Neural progenitor cell (in vitro differentiated cells): ENCODE data around the gene BCAS3. TPM values are rescaled to one million over a fixed set of nuclear protein-coding genes. Genes with fewer than 3 reads are reported as not detected.

ENCODE experiments used
- DNase-seq: peaks from one replicate; pipeline ENCODE4 v3.0.0-alpha.2; 2016; ENCODE audit warnings: low spot score
- H2AFZ ChIP-seq: fragments of 200-600 bp; sonication (generic); replicated peaks from 2 replicates; pipeline ENCODE4 v1.6.1; 2016; ENCODE audit warnings: antibody characterized with exemption
- H3F3A ChIP-seq: fragments of 200-600 bp; sonication (generic); 2 replicates; pipeline ENCODE4 v1.6.1; 2016; ENCODE audit warnings: antibody characterized with exemption, low read depth
- H3K27ac ChIP-seq: fragments of 200-600 bp; sonication (generic); 2 replicates; pipeline ENCODE4 v1.5.1; 2016; ENCODE audit warnings: mild to moderate bottlenecking
- H3K27me3 ChIP-seq: fragments of 200-600 bp; sonication (generic); 2 replicates; pipeline ENCODE4 v1.6.1; 2016; ENCODE audit warnings: mild to moderate bottlenecking, moderate library complexity
- H3K36me3 ChIP-seq: fragments of 200-600 bp; sonication (generic); 2 replicates; pipeline ENCODE4 v1.5.1; 2016
- H3K4me1 ChIP-seq: fragments of 200-600 bp; sonication (generic); 2 replicates; pipeline ENCODE4 v1.6.1; 2016; ENCODE audit warnings: mixed run types
- H3K4me2 ChIP-seq: fragments of 200-600 bp; sonication (generic); 2 replicates; pipeline ENCODE4 v1.6.1; 2016
- H3K4me3 ChIP-seq: fragments of 200-600 bp; sonication (generic); 2 replicates; pipeline ENCODE4 v1.5.1; 2016
- H3K79me2 ChIP-seq: fragments of 200-600 bp; sonication (generic); 2 replicates; pipeline ENCODE4 v1.6.1; 2016; ENCODE audit warnings: low read depth
- H3K9ac ChIP-seq: fragments of 200-600 bp; sonication (generic); 2 replicates; pipeline ENCODE4 v1.6.1; 2016
- H3K9me3 ChIP-seq: fragments of 200-600 bp; sonication (generic); 2 replicates; pipeline ENCODE4 v1.5.1; 2016; ENCODE audit warnings: low read depth
- H4K20me1 ChIP-seq: fragments of 200-600 bp; sonication (generic); 2 replicates; pipeline ENCODE4 v1.6.1; 2016; ENCODE audit warnings: low read depth
- H3K27ac Mint-ChIP-seq: 3 replicates; pipeline ENCODE4 v1.8.0; 2021; ENCODE audit warnings: mixed read lengths
- H3K27me3 Mint-ChIP-seq: 2 replicates; pipeline ENCODE4 v1.8.0; 2022; ENCODE audit warnings: low read depth, mild to moderate bottlenecking, inconsistent platforms, moderate library complexity, mixed read lengths; ENCODE audit not compliant: insufficient read depth
- H3K36me3 Mint-ChIP-seq: 3 replicates; pipeline ENCODE4 v1.8.0; 2021; ENCODE audit warnings: mixed read lengths
- H3K4me1 Mint-ChIP-seq: 3 replicates; pipeline ENCODE4 v1.8.0; 2021; ENCODE audit warnings: mixed read lengths
- H3K4me3 Mint-ChIP-seq: 3 replicates; pipeline ENCODE4 v1.8.0; 2021; ENCODE audit warnings: mild to moderate bottlenecking, moderate library complexity, mixed read lengths
- H3K9me3 Mint-ChIP-seq: 3 replicates; pipeline ENCODE4 v1.8.0; 2020; ENCODE audit warnings: mixed read lengths
- CTCF ChIP-seq: fragments of 200-600 bp; sonication (generic); IDR thresholded peaks from 2 replicates; pipeline ENCODE4 v1.5.1; 2017; ENCODE audit warnings: antibody characterized with exemption, mild to moderate bottlenecking
- EZH2 ChIP-seq: fragments of 200-600 bp; sonication (generic); IDR thresholded peaks from 2 replicates; pipeline ENCODE4 v1.6.1; 2017; ENCODE audit warnings: antibody characterized with exemption, mild to moderate bottlenecking, moderate library complexity
- EZH2phosphoT487 ChIP-seq: fragments of 200-600 bp; sonication (generic); IDR thresholded peaks from 2 replicates; pipeline ENCODE4 v1.6.1; 2017; ENCODE audit warnings: antibody characterized with exemption
- total RNA-seq: library from RNA; depleted of rRNA; stranded (reverse); fragments of >200 nt; gene quantifications from 2 replicates; pipeline ENCODE4 v1.2.3, GENCODE V29; 2015; ENCODE audit warnings: low replicate concordance

The BCAS3 gene
- total RNA-seq, 1 donor from 2014 or later: 60.9 TPM

GRCh38 chr17:61122326-61122913, 444.8 kb downstream of the BCAS3 start:
- no peak overlapping the region for H3K4me3 ChIP-seq
- no peak overlapping the region for H2AFZ ChIP-seq
- peaks cover 17% of the 10 kb centered on the region for H3K4me1 ChIP-seq
- H4K20me1 ChIP-seq: no peaks in the 10 kb centered on the region
- Mint-ChIP-seq H3K9me3 (peaks cover 5% of the 10 kb centered on the region), H3K4me1 (no peaks in the 10 kb centered on the region), H3K4me3 (no peak overlapping the region), H3K36me3 (no peaks in the 10 kb centered on the region), H3K27ac (no peak overlapping the region), H3K27me3 (no peaks in the 10 kb centered on the region)
- no peak for DNase-seq
- H3K27me3 ChIP-seq: no peaks in the 10 kb centered on the region
- no peaks in the 10 kb centered on the region for H3F3A ChIP-seq
- no peak for TF ChIP-seq CTCF
- no peak for TF ChIP-seq EZH2
- TF ChIP-seq EZH2phosphoT487: no peak
- no peak overlapping the region for H3K4me2 ChIP-seq
- H3K9me3 ChIP-seq: no peaks in the 10 kb centered on the region
- no peak overlapping the region for H3K27ac ChIP-seq
- no peaks in the 10 kb centered on the region for H3K79me2 ChIP-seq
- no peaks in the 10 kb centered on the region for H3K36me3 ChIP-seq
- H3K9ac ChIP-seq: no peak overlapping the region

DNA sequence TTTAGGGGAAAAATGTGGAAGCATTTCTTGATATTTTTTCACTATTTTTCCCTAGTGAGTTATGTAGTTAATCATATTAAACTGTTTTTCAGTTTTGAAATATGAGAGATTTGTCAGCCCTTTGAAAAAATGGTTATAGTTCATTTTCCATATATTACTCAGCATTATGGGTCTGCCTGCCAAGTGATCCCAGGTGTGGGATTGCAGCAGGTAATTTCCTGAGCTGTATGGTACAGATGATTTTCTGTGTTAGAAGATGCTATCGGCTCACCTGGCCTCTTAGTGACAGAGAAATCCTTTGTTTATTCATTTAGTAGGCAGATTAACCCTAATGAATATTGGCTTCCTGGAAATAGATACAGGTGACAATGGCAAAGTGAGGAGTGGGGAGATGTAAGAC, 446.9 kb downstream of the BCAS3 start:
- no peaks in the 10 kb centered on the region for H3K79me2 ChIP-seq
- H2AFZ ChIP-seq: no peak overlapping the region
- TF ChIP-seq CTCF (no peak), EZH2 (no peak), EZH2phosphoT487 (no peak)
- H3F3A ChIP-seq: no peaks in the 10 kb centered on the region
- H3K27me3 Mint-ChIP-seq: no peaks in the 10 kb centered on the region
- no peak overlapping the region for H3K4me2 ChIP-seq
- H3K9me3 Mint-ChIP-seq: no peaks in the 10 kb centered on the region
- H3K4me1 ChIP-seq: peaks cover 2% of the 10 kb centered on the region
- H3K9ac ChIP-seq: no peak overlapping the region
- H3K27ac Mint-ChIP-seq: no peak overlapping the region
- H3K27ac ChIP-seq: no peak overlapping the region
- no peaks in the 10 kb centered on the region for H3K27me3 ChIP-seq
- H4K20me1 ChIP-seq: no peaks in the 10 kb centered on the region
- no peaks in the 10 kb centered on the region for H3K36me3 Mint-ChIP-seq
- DNase-seq: no peak
- no peak overlapping the region for H3K4me3 ChIP-seq
- no peak overlapping the region for H3K4me3 Mint-ChIP-seq
- H3K9me3 ChIP-seq: no peaks in the 10 kb centered on the region
- no peaks in the 10 kb centered on the region for H3K36me3 ChIP-seq
- H3K4me1 Mint-ChIP-seq: no peaks in the 10 kb centered on the region

DNA sequence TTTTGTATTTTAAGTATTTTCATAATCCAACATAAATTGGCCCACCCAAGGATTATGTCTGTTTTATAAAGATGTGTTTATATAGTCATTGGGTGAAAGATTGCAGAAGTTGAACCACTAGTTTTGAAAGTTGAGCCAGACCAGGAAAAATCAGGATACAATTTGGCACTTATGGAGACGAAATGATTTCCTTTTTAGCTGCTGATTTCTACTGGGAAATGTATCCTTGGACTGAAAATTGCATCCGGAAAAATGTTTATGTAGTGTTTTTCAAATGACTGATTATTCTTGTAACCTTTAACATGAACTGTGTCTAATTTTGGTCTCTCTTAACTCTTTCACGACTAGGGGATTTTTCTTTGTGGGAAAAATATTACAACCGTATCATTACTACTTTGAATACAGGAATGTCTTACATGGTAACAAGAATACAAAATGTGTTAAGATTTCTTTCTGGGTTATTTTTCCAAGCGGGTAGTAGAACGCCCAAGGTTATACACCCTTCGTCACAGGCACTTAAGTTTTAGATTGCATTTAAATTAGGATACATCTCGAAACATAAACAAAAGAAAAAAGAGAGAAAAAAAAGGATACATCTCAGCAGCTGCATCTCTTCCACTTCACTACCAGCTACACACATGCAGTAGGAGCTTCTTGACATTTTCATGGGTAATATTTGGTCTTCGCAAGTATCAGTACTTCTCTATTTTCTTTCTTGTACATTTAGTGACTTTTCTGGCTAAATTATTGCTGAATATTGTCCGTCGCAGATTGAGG, 449.0 kb downstream of the BCAS3 start:
- Histone ChIP-seq H3K4me3 (no peak overlapping the region), H3K4me1 (no peaks in the 10 kb centered on the region), H3K36me3 (no peaks in the 10 kb centered on the region), H3F3A (no peaks in the 10 kb centered on the region), H4K20me1 (no peaks in the 10 kb centered on the region), H3K9ac (no peak overlapping the region), H3K4me2 (no peak overlapping the region), H3K27me3 (no peaks in the 10 kb centered on the region), H2AFZ (no peak overlapping the region), H3K27ac (no peak overlapping the region), H3K79me2 (no peaks in the 10 kb centered on the region), H3K9me3 (no peaks in the 10 kb centered on the region)
- H3K9me3 Mint-ChIP-seq: no peaks in the 10 kb centered on the region
- no peak overlapping the region for H3K27ac Mint-ChIP-seq
- H3K36me3 Mint-ChIP-seq: no peaks in the 10 kb centered on the region
- no peak for TF ChIP-seq EZH2phosphoT487
- no peak for DNase-seq
- H3K27me3 Mint-ChIP-seq: no peaks in the 10 kb centered on the region
- H3K4me3 Mint-ChIP-seq: no peak overlapping the region
- H3K4me1 Mint-ChIP-seq: no peaks in the 10 kb centered on the region

- Histone ChIP-seq H3K9ac (no peak overlapping the region), H3K9me3 (no peaks in the 10 kb centered on the region), H3K27me3 (no peaks in the 10 kb centered on the region), H3K27ac (no peak overlapping the region), H3K4me2 (no peak overlapping the region), H4K20me1 (no peaks in the 10 kb centered on the region), H3K4me1 (no peaks in the 10 kb centered on the region), H3K79me2 (no peaks in the 10 kb centered on the region), H2AFZ (no peak overlapping the region), H3F3A (no peaks in the 10 kb centered on the region), H3K4me3 (no peak overlapping the region), H3K36me3 (no peaks in the 10 kb centered on the region)
- H3K36me3 Mint-ChIP-seq: no peaks in the 10 kb centered on the region
- H3K4me3 Mint-ChIP-seq: no peak overlapping the region
- TF ChIP-seq EZH2phosphoT487 (no peak), CTCF (no peak), EZH2 (no peak)
- DNase-seq: no peak
- no peaks in the 10 kb centered on the region for H3K9me3 Mint-ChIP-seq
- no peaks in the 10 kb centered on the region for H3K4me1 Mint-ChIP-seq
- no peak overlapping the region for H3K27ac Mint-ChIP-seq
- H3K27me3 Mint-ChIP-seq: no peaks in the 10 kb centered on the region
Observed at GRCh38 chr17:61127960-61128359, 450.3 kb downstream of the BCAS3 start.
